CD14-positive monocyte (primary cell): Measurements from ENCODE around the gene DNAH10. TPM values are rescaled to one million over a fixed set of nuclear protein-coding genes. Genes with fewer than 3 reads are reported as not detected.

Source experiments
- DNase-seq, 3 donors: peaks; one replicate each; pipeline ENCODE4 v3.0.0-alpha.2; 2011 to 2022
- H2AFZ ChIP-seq: 2 replicates; pipeline ENCODE4 v1.6.0; 2012; ENCODE audit warnings: mild to moderate bottlenecking, low read depth, low read length, inconsistent platforms; ENCODE audit not compliant: insufficient read depth, poor library complexity, severe bottlenecking
- H3K27ac ChIP-seq, 2 donors: 1 replicate in 1 of 2; 2 replicates in 1 of 2; pipeline ENCODE4 v1.5.1; 2012 to 2013; ENCODE audit warnings: low read length in 2 of 2, control low read depth in 1 of 2, inconsistent platforms in 1 of 2, low read depth in 1 of 2, mild to moderate bottlenecking in 1 of 2
- H3K27me3 ChIP-seq, 2 donors: one replicate each; pipeline versions ENCODE4 v1.6.0 to v1.6.1; 2011 to 2013; ENCODE audit warnings: low read length in 2 of 2; ENCODE audit not compliant: control insufficient read depth in 2 of 2, insufficient read depth in 2 of 2
- H3K36me3 ChIP-seq, 2 donors: replicated peaks in 1 of 2; 1 replicate in 1 of 2; 2 replicates in 1 of 2; pipeline versions ENCODE4 v1.5.1 to v1.6.1; 2012 to 2013; ENCODE audit warnings: low read length in 2 of 2, control low read depth in 1 of 2, inconsistent platforms in 1 of 2, mild to moderate bottlenecking in 1 of 2; ENCODE audit not compliant: insufficient read depth in 2 of 2, control insufficient read depth in 1 of 2
- H3K4me1 ChIP-seq, 2 donors: 1 replicate in 1 of 2; 2 replicates in 1 of 2; pipeline versions ENCODE4 v1.5.1 to v1.6.1; 2012 to 2013; ENCODE audit warnings: low read length in 2 of 2, control low read depth in 1 of 2, inconsistent platforms in 1 of 2, mild to moderate bottlenecking in 1 of 2, moderate library complexity in 1 of 2; ENCODE audit not compliant: insufficient read depth in 2 of 2, control insufficient read depth in 1 of 2
- H3K4me2 ChIP-seq: replicated peaks from 2 replicates; pipeline ENCODE3; 2012; ENCODE audit warnings: low read length, moderate library complexity, mild to moderate bottlenecking; ENCODE audit not compliant: poor library complexity, severe bottlenecking; ENCODE audit errors: extremely low read depth
- H3K4me3 ChIP-seq, 3 experiments: fragments of 200-600 bp in 1 of 3; sonication (generic) in 1 of 3; replicated peaks in 1 of 3; 1 replicate in 2 of 3; 2 replicates in 1 of 3; pipeline ENCODE4 v1.5.1; 2011 to 2013; ENCODE audit warnings: low read length in 3 of 3, mild to moderate bottlenecking in 3 of 3, control low read depth in 2 of 3, low read depth in 2 of 3, inconsistent platforms in 1 of 3, moderate library complexity in 1 of 3
- H3K79me2 ChIP-seq: 2 replicates; pipeline ENCODE4 v1.6.0; 2012; ENCODE audit warnings: mild to moderate bottlenecking, control low read depth, inconsistent platforms, low read length, moderate library complexity; ENCODE audit not compliant: insufficient read depth
- H3K9ac ChIP-seq: 2 replicates; pipeline ENCODE4 v1.6.0; 2017; ENCODE audit warnings: low read length, mild to moderate bottlenecking; ENCODE audit not compliant: insufficient read depth, poor library complexity, severe bottlenecking
- H3K9me3 ChIP-seq, 2 donors: replicated peaks in 1 of 2; 1 replicate in 1 of 2; 2 replicates in 1 of 2; pipeline versions ENCODE4 v1.5.1 to v1.6.1; 2012 to 2013; ENCODE audit warnings: low read length in 2 of 2, control low read depth in 1 of 2; ENCODE audit not compliant: control insufficient read depth in 1 of 2, insufficient read depth in 1 of 2
- H4K20me1 ChIP-seq: 2 replicates; pipeline ENCODE4 v1.6.0; 2012; ENCODE audit warnings: mild to moderate bottlenecking, low read length, control low read depth, moderate library complexity; ENCODE audit not compliant: insufficient read depth
- H3K27ac Mint-ChIP-seq, 7 donors: one replicate each; pipeline ENCODE4 v1.8.0; 2020; ENCODE audit warnings: mild to moderate bottlenecking in 7 of 7, mixed read lengths in 7 of 7, moderate library complexity in 6 of 7, inconsistent platforms in 2 of 7
- H3K27me3 Mint-ChIP-seq, 3 donors: one replicate each; pipeline ENCODE4 v1.8.0; 2021 to 2022; ENCODE audit warnings: low read depth in 3 of 3, mild to moderate bottlenecking in 3 of 3, mixed read lengths in 3 of 3, moderate library complexity in 3 of 3, inconsistent platforms in 1 of 3
- H3K36me3 Mint-ChIP-seq, 2 donors: one replicate each; pipeline ENCODE4 v1.8.0; 2020; ENCODE audit warnings: mixed read lengths in 2 of 2, inconsistent platforms in 1 of 2, mild to moderate bottlenecking in 1 of 2
- H3K4me1 Mint-ChIP-seq: one replicate; pipeline ENCODE4 v1.8.0; 2020; ENCODE audit warnings: mild to moderate bottlenecking, mixed read lengths
- H3K4me3 Mint-ChIP-seq, 2 donors: one replicate each; pipeline ENCODE4 v1.8.0; 2020; ENCODE audit warnings: mild to moderate bottlenecking in 2 of 2, mixed read lengths in 2 of 2, moderate library complexity in 1 of 2
- H3K9me3 Mint-ChIP-seq, 7 donors: one replicate each; pipeline ENCODE4 v1.8.0; 2020 to 2022; ENCODE audit warnings: mixed read lengths in 7 of 7, mild to moderate bottlenecking in 6 of 7, moderate library complexity in 6 of 7, inconsistent platforms in 2 of 7
- CTCF ChIP-seq: fragments of 200-600 bp; IDR thresholded peaks from one replicate; pipeline ENCODE4 v1.8.0; 2022; ENCODE audit warnings: antibody characterized with exemption, mild to moderate bottlenecking
- WGBS: methylation state at CpG from one replicate; pipeline ENCODE4 v1.1.5; 2013; ENCODE audit warnings: missing lambda C conversion rate; ENCODE audit not compliant: insufficient coverage; 5-methylcytosine and 5-hydroxymethylcytosine counted together
- intact Hi-C, 2 donors: fragments of 100-400 bp; cut with micrococcal nuclease; formaldehyde crosslinking; loops; one replicate each; pipeline versions ENCODE4 v1.15.0 to v1.15.1; 2023
- polyA plus RNA-seq, 3 donors: library from polyadenylated mRNA; depleted of rRNA in 1 of 3; unstranded in 2 of 3; stranded (reverse) in 1 of 3; fragments of 300-500 nt in 2 of 3; fragments of >200 nt in 1 of 3; fragmentation: Illumina TruSeq in 2 of 3; gene quantifications; 1 replicate in 2 of 3; 2 replicates in 1 of 3; pipeline ENCODE4 v1.2.3, GENCODE V29; 2012 to 2021

The DNAH10 gene
- polyA plus RNA-seq, 3 donors: not detected

- H3K4me1 Mint-ChIP-seq: peaks cover 38% of the 10 kb centered on the region
- H3K27me3 ChIP-seq: no peaks in the 10 kb centered on the region
- H3K27me3 Mint-ChIP-seq: peaks cover 1 to 4% (median 2%) of the 10 kb centered on the region in 3 donors
- peaks cover 10 to 28% (median 21%) of the 10 kb centered on the region in 7 donors for H3K9me3 Mint-ChIP-seq
- H3K9me3 ChIP-seq: peaks cover 20 to 30% of the 10 kb centered on the region in 2 donors
- H3K4me1 ChIP-seq: peaks cover 27 to 30% of the 10 kb centered on the region in 2 donors
- H2AFZ ChIP-seq: no peak overlapping the region
- peak overlapping the region in 1 of 2 donors; percentile 48 for H3K4me3 Mint-ChIP-seq
- intact Hi-C loops: no loop called here
- no peak overlapping the region for H3K4me2 ChIP-seq
- 95% methylated on average over 5 of the region's 9 CpGs for WGBS
- H3K27ac ChIP-seq: peak overlapping the region; percentile 70 to 77
- H4K20me1 ChIP-seq: no peaks in the 10 kb centered on the region
- no peak for DNase-seq
- H3K27ac Mint-ChIP-seq: peak overlapping the region; percentile 73 to 89 (median 85)
- no peak overlapping the region for H3K9ac ChIP-seq
- H3K79me2 ChIP-seq: no peaks in the 10 kb centered on the region
- peaks cover 0 to 11% of the 10 kb centered on the region in 2 donors for H3K36me3 ChIP-seq
- H3K36me3 Mint-ChIP-seq: peaks cover 20 to 27% of the 10 kb centered on the region in 2 donors
- TF ChIP-seq CTCF: no peak
- H3K4me3 ChIP-seq: no peak overlapping the region
Observed at GRCh38 chr12:123941000-123941399, 178.9 kb downstream of the DNAH10 start.

DNA sequence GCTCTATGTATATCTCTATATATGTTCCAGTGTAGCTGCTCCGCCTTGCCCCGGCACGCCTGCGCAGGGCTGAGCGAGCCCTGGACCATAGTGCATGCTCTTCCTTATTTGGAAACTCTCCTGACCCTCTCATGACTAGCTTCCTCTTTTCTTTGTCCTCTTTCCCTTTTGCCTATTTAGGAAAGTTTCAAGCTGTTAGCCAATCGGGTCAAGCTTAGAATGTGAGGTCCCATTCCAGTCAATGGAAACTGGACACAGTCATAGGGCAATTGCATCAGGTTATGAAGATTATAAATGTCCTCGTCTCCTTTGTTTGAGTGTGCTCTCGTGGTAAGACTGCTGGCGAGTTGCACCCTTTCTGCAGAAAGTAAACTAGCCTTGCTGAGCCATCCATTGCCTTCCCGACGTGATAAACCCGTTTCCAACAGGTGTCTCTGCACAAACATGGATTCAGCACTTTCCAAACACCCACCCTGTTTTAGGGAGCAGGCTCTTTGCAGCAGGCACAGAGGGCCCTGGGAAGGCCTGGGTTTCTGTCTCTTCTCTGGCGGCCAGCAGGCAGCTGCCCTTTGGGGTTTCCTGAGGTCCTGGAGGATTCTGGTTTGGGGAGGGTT is 179.6 kb downstream of the DNAH10 start:
- no peaks in the 10 kb centered on the region for H3K79me2 ChIP-seq
- intact Hi-C loops: no loop called here
- no peak overlapping the region for H3K9ac ChIP-seq
- H4K20me1 ChIP-seq: no peaks in the 10 kb centered on the region
- WGBS: 64% methylated on average over 8 of the region's 13 CpGs
- H3K27me3 ChIP-seq: no peaks in the 10 kb centered on the region
- peak overlapping the region in 1 of 3 experiments; percentile 24 for H3K4me3 ChIP-seq
- Mint-ChIP-seq H3K9me3 (peaks cover 10 to 26% (median 21%) of the 10 kb centered on the region in 7 donors), H3K36me3 (peaks cover 15 to 22% of the 10 kb centered on the region in 2 donors), H3K27ac (peak overlapping the region; percentile 73 to 89 (median 85)), H3K4me1 (peaks cover 38% of the 10 kb centered on the region), H3K27me3 (peaks cover 1 to 4% (median 2%) of the 10 kb centered on the region in 3 donors), H3K4me3 (no peak overlapping the region)
- DNase-seq: peak; percentile 73 to 88 (median 77)
- no peak overlapping the region for H3K4me2 ChIP-seq
- no peak for TF ChIP-seq CTCF
- H3K27ac ChIP-seq: peak overlapping the region; percentile 69 to 77
- H2AFZ ChIP-seq: no peak overlapping the region
- H3K9me3 ChIP-seq: peaks cover 20 to 30% of the 10 kb centered on the region in 2 donors
- peaks cover 27 to 30% of the 10 kb centered on the region in 2 donors for H3K4me1 ChIP-seq
- H3K36me3 ChIP-seq: peaks cover 0 to 11% of the 10 kb centered on the region in 2 donors
